HEK293T (cell line): Measurements from ENCODE around the gene EPHB6.

Experiments used
- CTCF ChIA-PET: fragments of 350-600 bp; formaldehyde crosslinking; extraction: SDS; loops from one replicate; lab custom pipeline; 2021; ENCODE audit warnings: antibody characterized with exemption, inconsistent platforms; lab: Yijun Ruan, JAX
- POLR2A ChIA-PET: fragments of 350-600 bp; formaldehyde crosslinking; extraction: SDS; loops from one replicate; lab custom pipeline; 2020; ENCODE audit warnings: antibody characterized with exemption, inconsistent platforms; lab: Yijun Ruan, JAX
- DNase-seq: peaks from one replicate; pipeline ENCODE4 v3.0.0; 2012; ENCODE audit warnings: mixed read lengths; ENCODE audit errors: extremely low spot score
- ARNT ChIP-seq: fragments of 450-650 bp; IDR thresholded peaks from 2 replicates; pipeline ENCODE4 v1.6.1; 2017; ENCODE audit warnings: mild to moderate bottlenecking
- BHLHE40 ChIP-seq: fragments of 450-650 bp; IDR thresholded peaks from 2 replicates; pipeline ENCODE4 v1.6.1; 2016; ENCODE audit warnings: mild to moderate bottlenecking, moderate library complexity, borderline replicate concordance
- CTBP1 ChIP-seq: fragments of 450-650 bp; IDR thresholded peaks from 2 replicates; pipeline ENCODE4 v1.6.1; 2016; ENCODE audit warnings: borderline replicate concordance
- ELF4 ChIP-seq: fragments of 450-650 bp; IDR thresholded peaks from 2 replicates; pipeline ENCODE4 v1.6.1; 2017; ENCODE audit warnings: antibody characterized with exemption
- FOXA1 ChIP-seq: fragments of 450-650 bp; IDR thresholded peaks from 2 replicates; pipeline ENCODE4 v1.6.1; 2016; ENCODE audit warnings: mild to moderate bottlenecking
- FOXK2 ChIP-seq: fragments of 450-650 bp; IDR thresholded peaks from 2 replicates; pipeline ENCODE4 v1.6.1; 2016; ENCODE audit warnings: mild to moderate bottlenecking
- FOXM1 ChIP-seq: fragments of 450-650 bp; IDR thresholded peaks from 2 replicates; pipeline ENCODE4 v1.6.1; 2017; ENCODE audit warnings: mild to moderate bottlenecking, borderline replicate concordance
- HDGF ChIP-seq: fragments of 450-650 bp; IDR thresholded peaks from 2 replicates; pipeline ENCODE4 v1.6.1; 2017; ENCODE audit warnings: antibody characterized with exemption, borderline replicate concordance
- L3MBTL2 ChIP-seq: fragments of 450-650 bp; conservative IDR thresholded peaks from 2 replicates; pipeline ENCODE4 v1.6.1; 2016; ENCODE audit warnings: mild to moderate bottlenecking
- LEF1 ChIP-seq: fragments of 450-650 bp; IDR thresholded peaks from 2 replicates; pipeline ENCODE4 v1.6.1; 2017; ENCODE audit warnings: mild to moderate bottlenecking, borderline replicate concordance
- NFRKB ChIP-seq: fragments of 450-650 bp; IDR thresholded peaks from 2 replicates; pipeline ENCODE4 v1.6.1; 2016; ENCODE audit warnings: mild to moderate bottlenecking, moderate library complexity
- SP1 ChIP-seq: fragments of 450-650 bp; IDR thresholded peaks from 2 replicates; pipeline ENCODE4 v1.6.1; 2017
- SUZ12 ChIP-seq: fragments of 450-650 bp; IDR thresholded peaks from 2 replicates; pipeline ENCODE4 v1.6.1; 2016; ENCODE audit warnings: mild to moderate bottlenecking
- TARDBP ChIP-seq: fragments of 450-650 bp; IDR thresholded peaks from 2 replicates; pipeline ENCODE4 v1.6.1; 2016
- ZNF384 ChIP-seq: fragments of 450-650 bp; IDR thresholded peaks from 2 replicates; pipeline ENCODE4 v1.6.1; 2016
- TF ChIP-seq, protein P1 (sequence below): fragments of 450-650 bp; IDR thresholded peaks from 2 replicates; pipeline ENCODE4 v1.6.1; 2016

Gene EPHB6

GRCh38 chr7:142865766-142866165 lies 10.9 kb downstream of the EPHB6 start:
- POLR2A ChIA-PET: interaction anchor here (1.1 kb wide), 1 partner anchor 233 kb away, joined by 3 read pairs; no protein-coding TSS in a partner anchor
- TF ChIP-seq NFRKB (no peak), ELF4 (no peak), TARDBP (no peak), BHLHE40 (no peak), CTBP1 (no peak), FOXM1 (no peak), HDGF (no peak), ARNT (no peak), L3MBTL2 (no peak), LEF1 (no peak), SP1 (no peak), ZNF384 (no peak), SUZ12 (no peak), FOXA1 (no peak)
- no peak for DNase-seq
- CTCF ChIA-PET: interaction anchor here (0.7 to 2.9 kb wide), 6 partner anchors 11 to 262 kb away, joined by 3 to 13 read pairs (median 4); partner anchors contain the start of gene EPHB6

- POLR2A ChIA-PET: interaction anchor here (1.1 kb wide), 1 partner anchor 234 kb away, joined by 3 read pairs; no protein-coding TSS in a partner anchor
- TF ChIP-seq FOXA1 (no peak), ARNT (no peak), SUZ12 (no peak), LEF1 (no peak), FOXK2 (no peak), ZNF384 (no peak), L3MBTL2 (no peak), ELF4 (no peak), CTBP1 (no peak), HDGF (no peak), FOXM1 (no peak), TARDBP (no peak), NFRKB (no peak)
- TF ChIP-seq, protein P1, sequence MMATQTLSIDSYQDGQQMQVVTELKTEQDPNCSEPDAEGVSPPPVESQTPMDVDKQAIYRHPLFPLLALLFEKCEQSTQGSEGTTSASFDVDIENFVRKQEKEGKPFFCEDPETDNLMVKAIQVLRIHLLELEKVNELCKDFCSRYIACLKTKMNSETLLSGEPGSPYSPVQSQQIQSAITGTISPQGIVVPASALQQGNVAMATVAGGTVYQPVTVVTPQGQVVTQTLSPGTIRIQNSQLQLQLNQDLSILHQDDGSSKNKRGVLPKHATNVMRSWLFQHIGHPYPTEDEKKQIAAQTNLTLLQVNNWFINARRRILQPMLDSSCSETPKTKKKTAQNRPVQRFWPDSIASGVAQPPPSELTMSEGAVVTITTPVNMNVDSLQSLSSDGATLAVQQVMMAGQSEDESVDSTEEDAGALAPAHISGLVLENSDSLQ: no peak
- DNase-seq: peak; percentile 68
These were observed 11.7 kb downstream of the EPHB6 start for GRCh38 chr7:142866361-142867096.

GRCh38 chr7:142867097-142867378 lies 12.2 kb downstream of the EPHB6 start:
- DNase-seq: no peak
- ChIA-PET POLR2A (interaction anchor here (1.1 kb wide), 1 partner anchor 235 kb away, joined by 3 read pairs; no protein-coding TSS in a partner anchor), CTCF (interaction anchor here (1.1 to 2.0 kb wide), 5 partner anchors 8 to 263 kb away, joined by 3 to 7 read pairs (median 4); partner anchors contain the start of gene EPHB6)
- TF ChIP-seq ZNF384: no peak
- TF ChIP-seq BHLHE40: no peak
- no peak for TF ChIP-seq SUZ12
- no peak for TF ChIP-seq TARDBP
- no peak for TF ChIP-seq FOXA1
- TF ChIP-seq, protein P1: no peak
- no peak for TF ChIP-seq L3MBTL2
- no peak for TF ChIP-seq NFRKB
- no peak for TF ChIP-seq HDGF
- no peak for TF ChIP-seq SP1
- no peak for TF ChIP-seq ARNT
- TF ChIP-seq CTBP1: no peak
- no peak for TF ChIP-seq LEF1
- TF ChIP-seq FOXM1: no peak
- TF ChIP-seq ELF4: no peak
- no peak for TF ChIP-seq FOXK2

More at GRCh38 chr7:142866361-142867096, 11.7 kb downstream of the EPHB6 start:
- CTCF ChIA-PET: interaction anchor here (0.6 to 2.9 kb wide), 9 partner anchors 9 to 1411 kb away, joined by 3 to 13 read pairs (median 4); partner anchors contain the start of gene EPHB6

DNA sequence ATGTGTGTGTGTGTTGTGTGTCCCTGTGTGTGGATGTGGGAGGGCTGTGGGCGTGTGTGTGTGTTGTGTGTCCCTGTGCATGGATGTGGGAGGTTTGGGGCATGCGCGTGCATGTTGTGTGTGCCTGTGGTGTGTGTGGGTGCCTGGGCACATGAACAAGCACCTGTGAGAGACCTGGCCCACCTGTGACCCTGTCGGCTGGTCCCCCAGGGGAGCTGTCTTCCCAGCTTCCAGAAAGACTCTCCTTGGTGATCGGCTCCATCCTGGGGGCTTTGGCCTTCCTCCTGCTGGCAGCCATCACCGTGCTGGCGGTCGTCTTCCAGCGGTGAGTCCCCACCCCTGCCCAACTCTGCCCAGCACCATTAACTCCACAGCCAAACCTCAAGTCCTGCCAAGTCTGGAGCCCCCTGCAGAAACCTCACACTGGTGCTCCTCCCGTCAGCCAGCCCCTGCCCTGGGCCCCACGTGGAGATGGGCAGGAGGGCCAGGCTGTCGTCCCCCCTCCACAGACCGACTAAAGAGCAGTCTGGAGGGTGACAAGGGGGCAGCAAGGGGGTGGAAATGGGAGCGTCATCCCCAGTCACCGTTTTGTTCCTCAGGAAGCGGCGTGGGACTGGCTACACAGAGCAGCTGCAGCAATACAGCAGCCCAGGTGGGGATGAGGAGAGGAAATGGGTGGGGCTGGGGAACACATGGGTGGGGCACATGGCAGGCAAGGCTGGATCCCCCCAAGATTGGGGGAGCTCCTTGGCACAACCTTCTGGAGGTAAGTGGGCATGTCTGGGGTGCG lies 12.7 kb downstream of the EPHB6 start:
- no peak for DNase-seq
- POLR2A ChIA-PET: no interaction called here
- TF ChIP-seq FOXK2: no peak
- no peak for TF ChIP-seq TARDBP
- no peak for TF ChIP-seq ARNT
- TF ChIP-seq HDGF: no peak
- TF ChIP-seq SUZ12: no peak
- TF ChIP-seq ZNF384: no peak
- TF ChIP-seq NFRKB: no peak
- TF ChIP-seq LEF1: no peak
- TF ChIP-seq, protein P1: no peak
- no peak for TF ChIP-seq FOXM1
- no peak for TF ChIP-seq L3MBTL2
- no peak for TF ChIP-seq CTBP1
- TF ChIP-seq ELF4: no peak
- TF ChIP-seq SP1: no peak
- CTCF ChIA-PET: interaction anchor here (1.1 to 2.0 kb wide), 3 partner anchors 8 to 16 kb away, joined by 3 to 7 read pairs (median 4); partner anchors contain the start of gene EPHB6

DNA sequence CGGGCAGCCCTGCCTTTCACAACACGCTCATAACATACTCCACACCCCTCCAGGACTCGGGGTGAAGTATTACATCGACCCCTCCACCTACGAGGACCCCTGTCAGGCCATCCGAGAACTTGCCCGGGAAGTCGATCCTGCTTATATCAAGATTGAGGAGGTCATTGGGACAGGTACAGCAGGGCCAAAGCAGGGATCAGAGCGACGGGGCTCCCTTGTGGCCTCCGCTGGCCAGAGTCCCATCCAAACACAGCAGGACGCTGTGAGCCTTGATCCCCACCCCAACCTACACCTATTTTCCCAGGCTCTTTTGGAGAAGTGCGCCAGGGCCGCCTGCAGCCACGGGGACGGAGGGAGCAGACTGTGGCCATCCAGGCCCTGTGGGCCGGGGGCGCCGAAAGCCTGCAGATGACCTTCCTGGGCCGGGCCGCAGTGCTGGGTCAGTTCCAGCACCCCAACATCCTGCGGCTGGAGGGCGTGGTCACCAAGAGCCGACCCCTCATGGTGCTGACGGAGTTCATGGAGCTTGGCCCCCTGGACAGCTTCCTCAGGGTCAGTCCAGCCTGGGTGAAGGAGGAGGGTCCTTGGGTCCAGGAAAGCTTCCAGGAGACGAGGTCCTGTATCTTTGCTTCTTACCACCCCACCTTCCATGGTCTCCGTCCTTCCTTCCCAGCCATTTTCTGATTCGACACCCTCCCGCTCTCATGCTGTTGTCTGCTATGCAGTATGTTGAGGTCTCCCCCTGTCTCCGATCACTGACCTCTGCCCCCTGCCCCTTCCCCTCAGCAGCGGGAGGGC lies 13.5 kb downstream of the EPHB6 start:
- DNase-seq: no peak
- CTCF ChIA-PET: interaction anchor here (0.6 to 1.1 kb wide), 2 partner anchors 14 to 347 kb away, joined by 4 read pairs; partner anchors contain the start of gene EPHB6
- no peak for TF ChIP-seq ELF4
- POLR2A ChIA-PET: no interaction called here
